Measurements from ENCODE around the gene HAUS8. TPM values are rescaled to one million over a fixed set of nuclear protein-coding genes. Genes with fewer than 3 reads are reported as not detected.

HAUS8 gene, protein sequence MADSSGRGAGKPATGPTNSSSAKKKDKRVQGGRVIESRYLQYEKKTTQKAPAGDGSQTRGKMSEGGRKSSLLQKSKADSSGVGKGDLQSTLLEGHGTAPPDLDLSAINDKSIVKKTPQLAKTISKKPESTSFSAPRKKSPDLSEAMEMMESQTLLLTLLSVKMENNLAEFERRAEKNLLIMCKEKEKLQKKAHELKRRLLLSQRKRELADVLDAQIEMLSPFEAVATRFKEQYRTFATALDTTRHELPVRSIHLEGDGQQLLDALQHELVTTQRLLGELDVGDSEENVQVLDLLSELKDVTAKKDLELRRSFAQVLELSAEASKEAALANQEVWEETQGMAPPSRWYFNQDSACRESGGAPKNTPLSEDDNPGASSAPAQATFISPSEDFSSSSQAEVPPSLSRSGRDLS
- total RNA-seq (2022; extraction: Qiagen RNA extraction; ENCODE audit: low read depth): 11.0 to 14.2 TPM (median 14.0 TPM) in 5 replicates

GRCh38 chr19:17075035-17075863 lies at the start of gene HAUS8, which contains the start of gene MYO9B:
Gene HAUS8 (minus strand): TSS chr19:17075452. CDS start chr19:17075422, 30 bp downstream.
Gene MYO9B (plus strand): TSS chr19:17075777. CDS start chr19:17101718, 25,941 bp downstream.

GRCh38 chr19:17026706-17027534 lies 48.3 kb downstream of the HAUS8 start, which contains the start of gene CPAMD8:
Gene CPAMD8 (minus strand): TSS chr19:17026810. CDS start chr19:17026642, 168 bp downstream.

Other genes with a start within 250 kb of the HAUS8 start
- 16.7 to 21.6 TPM (median 20.7 TPM) in 5 replicates for gene SIN3B, start 246.1 kb downstream of the HAUS8 start, total RNA-seq (2022; extraction: Qiagen RNA extraction; ENCODE audit: low read depth)
- gene F2RL3, start 186.5 kb downstream of the HAUS8 start, total RNA-seq (2022; extraction: Qiagen RNA extraction; ENCODE audit: low read depth): not detected in 5 replicates
- gene CPAMD8, start 48.6 kb downstream of the HAUS8 start, total RNA-seq (2022; extraction: Qiagen RNA extraction; ENCODE audit: low read depth): 0.07 to 0.27 TPM (median 0.09 TPM) in 4 of 5 replicates, not detected in the other
- gene MYO9B, start 325 bp upstream of the HAUS8 start, total RNA-seq (2022; extraction: Qiagen RNA extraction; ENCODE audit: low read depth): 30.5 to 40.5 TPM (median 38.3 TPM) in 5 replicates
- 14.1 to 17.1 TPM (median 16.2 TPM) in 5 replicates for gene USE1, start 139.9 kb upstream of the HAUS8 start, total RNA-seq (2022; extraction: Qiagen RNA extraction; ENCODE audit: low read depth)
- 7.8 to 12.5 TPM (median 11.7 TPM) in 5 replicates for gene OCEL1, start 150.8 kb upstream of the HAUS8 start, total RNA-seq (2022; extraction: Qiagen RNA extraction; ENCODE audit: low read depth)
- gene NR2F6, start 170.5 kb upstream of the HAUS8 start, total RNA-seq (2022; extraction: Qiagen RNA extraction; ENCODE audit: low read depth): 34.3 to 67.1 TPM (median 61.8 TPM) in 5 replicates
- gene USHBP1, start 189.3 kb upstream of the HAUS8 start, total RNA-seq (2022; extraction: Qiagen RNA extraction; ENCODE audit: low read depth): not detected in 5 replicates
- 59.7 to 68.1 TPM (median 61.7 TPM) in 5 replicates for gene BABAM1, start 192.0 kb upstream of the HAUS8 start, total RNA-seq (2022; extraction: Qiagen RNA extraction; ENCODE audit: low read depth)
- gene ANKLE1, start 206.4 kb upstream of the HAUS8 start, total RNA-seq (2022; extraction: Qiagen RNA extraction; ENCODE audit: low read depth): 0.27 to 0.64 TPM (median 0.52 TPM) in 5 replicates
- 2.2 to 3.4 TPM (median 3.0 TPM) in 5 replicates for gene ABHD8, start 228.0 kb upstream of the HAUS8 start, total RNA-seq (2022; extraction: Qiagen RNA extraction; ENCODE audit: low read depth)
- gene MRPL34, start 230.4 kb upstream of the HAUS8 start, total RNA-seq (2022; extraction: Qiagen RNA extraction; ENCODE audit: low read depth): 63.3 to 93.7 TPM (median 79.5 TPM) in 5 replicates
- 52.0 to 61.8 TPM (median 60.6 TPM) in 5 replicates for gene DDA1, start 234.1 kb upstream of the HAUS8 start, total RNA-seq (2022; extraction: Qiagen RNA extraction; ENCODE audit: low read depth)

Data from A549 treated with GW870086 at 1 μM for 4 hours (cell line).